GM18508 (cell line): ENCODE results near the gene USH1C.

ENCODE experiments used
- ATAC-seq: cut with Tn5 transposase; IDR thresholded peaks from one replicate; pipeline ENCODE4 v1.9.1; 2021; ENCODE audit warnings: moderate number of reproducible peaks; ENCODE audit not compliant: insufficient read depth, unreplicated experiment

The USH1C gene

GRCh38 chr11:17479284-17480214, 64.7 kb downstream of the USH1C start:
- no peak for ATAC-seq

GRCh38 chr11:17478070-17478469, 66.1 kb downstream of the USH1C start:
- ATAC-seq, result no peak

- no peak for ATAC-seq
These were observed 66.9 kb downstream of the USH1C start for GRCh38 chr11:17477361-17477760.

- ATAC-seq, result no peak
These were observed 67.2 kb downstream of the USH1C start for GRCh38 chr11:17477084-17477333.

DNA sequence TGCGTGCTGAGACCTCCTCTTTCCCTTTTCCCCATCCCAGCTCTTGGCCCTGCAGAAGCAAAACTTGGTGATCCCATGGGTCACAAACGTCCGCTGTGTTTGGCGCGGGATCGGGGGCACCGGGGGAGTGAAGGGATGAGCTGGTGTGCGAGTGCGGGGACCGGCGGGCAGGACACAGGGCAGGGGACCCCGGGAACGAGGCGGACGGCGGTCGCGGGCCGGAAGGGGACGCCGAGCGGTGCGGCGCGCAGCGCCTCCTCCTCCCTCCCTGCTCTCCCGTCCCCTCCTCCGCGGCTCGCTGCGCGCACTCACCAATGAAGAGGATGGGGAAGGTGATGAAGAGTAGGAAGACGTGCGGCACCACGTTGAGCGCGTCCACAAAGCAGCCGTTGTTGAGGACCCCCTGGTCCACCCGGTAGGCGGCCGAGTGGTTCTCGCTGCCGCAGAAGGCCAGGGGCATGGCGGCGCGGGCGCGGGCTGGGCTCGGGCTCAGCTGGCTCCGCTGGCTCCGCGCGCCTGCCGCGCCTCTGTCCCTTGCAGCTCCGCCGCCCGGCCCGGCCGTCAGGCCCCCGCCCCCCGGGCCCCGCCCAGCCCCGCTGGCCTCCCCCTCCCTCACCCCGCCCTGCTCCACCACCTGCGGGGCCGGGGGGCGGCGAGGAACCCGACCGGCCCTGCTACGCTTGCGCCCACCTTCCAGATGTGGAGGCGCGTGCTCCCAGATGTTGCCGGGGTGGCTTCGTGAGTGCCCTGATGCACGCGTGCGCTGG, 67.7 kb downstream of the USH1C start, which contains the start of gene ABCC8:
Gene ABCC8, minus strand, starts transcription at position 529 of the 767 bp plus-strand sequence. Its CDS starts 69 bp downstream, at position 460.
- no peak for ATAC-seq

GRCh38 chr11:17475666-17476316, 68.4 kb downstream of the USH1C start:
- ATAC-seq, result no peak

DNA sequence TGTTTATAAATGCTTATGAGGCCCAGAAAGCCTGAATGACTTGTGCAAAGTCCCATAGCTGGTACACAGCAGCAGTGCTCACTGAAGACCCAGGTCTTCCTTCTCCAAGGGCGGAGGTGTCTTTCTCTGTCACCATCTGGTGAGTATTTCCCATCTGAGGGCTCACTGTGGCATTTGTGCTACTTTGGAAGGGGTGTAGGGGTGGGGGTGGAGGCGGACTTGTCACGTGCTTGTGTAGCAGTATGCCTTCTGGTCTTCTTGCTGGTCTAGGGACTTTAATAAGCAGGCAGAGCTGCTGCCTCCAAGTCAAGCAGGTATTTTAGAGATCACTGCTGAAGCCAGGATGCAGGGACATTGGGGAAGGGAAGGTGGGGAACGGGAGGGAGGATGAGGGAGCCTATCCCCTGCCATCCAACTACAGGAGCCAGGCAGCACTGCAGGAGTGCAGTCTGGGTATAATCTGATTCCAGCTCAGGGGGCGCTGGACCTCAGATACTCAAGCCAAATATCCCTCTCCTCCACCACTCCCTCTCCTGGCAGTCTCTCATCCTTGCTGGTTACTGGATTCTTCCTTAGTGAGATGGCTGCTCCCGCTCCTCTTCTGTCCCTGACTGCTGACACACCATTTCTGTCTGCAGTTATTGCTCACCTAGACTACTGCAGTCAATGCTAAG, 71.0 kb downstream of the USH1C start:
- no peak for ATAC-seq

GRCh38 chr11:17472467-17472866, 71.7 kb downstream of the USH1C start:
- ATAC-seq, result no peak

DNA sequence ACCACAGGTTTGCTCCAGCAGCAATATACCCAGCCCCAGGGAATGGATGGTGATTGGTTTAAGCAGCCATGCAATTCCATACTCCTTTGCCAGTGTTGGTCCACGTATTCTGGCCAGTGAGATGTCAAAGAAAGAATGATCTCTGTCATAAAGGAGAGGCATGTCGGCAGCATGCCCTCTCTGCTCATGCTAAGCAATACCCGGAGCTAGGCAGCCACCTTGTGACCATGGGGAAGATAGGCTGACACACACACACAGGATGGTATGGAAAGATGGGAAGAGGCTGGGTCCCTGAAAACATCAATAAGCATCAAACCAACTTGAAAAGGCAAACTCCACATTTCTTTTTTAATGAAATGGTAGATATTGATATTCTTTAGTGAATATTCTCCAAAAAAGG, 72.7 kb downstream of the USH1C start:
- no peak for ATAC-seq

DNA sequence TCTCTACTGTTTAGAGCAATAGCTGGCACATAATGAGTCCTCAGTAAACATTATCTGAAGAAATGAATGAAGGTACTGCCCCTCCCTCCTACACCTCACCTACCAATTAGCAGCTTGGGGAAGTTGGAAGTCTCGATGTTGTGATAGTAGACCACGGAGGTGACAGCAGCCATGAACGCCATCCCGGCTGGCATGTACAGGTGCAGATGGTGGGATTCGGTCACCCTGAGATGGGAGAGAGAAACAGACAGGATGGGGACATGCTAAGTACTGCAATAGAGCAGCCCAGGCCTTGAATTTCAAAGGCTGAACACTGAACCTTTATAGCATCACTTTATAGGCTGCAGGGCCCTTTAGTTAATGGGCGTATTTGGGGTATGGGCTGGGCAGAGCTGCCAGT, 74.2 kb downstream of the USH1C start:
- no peak for ATAC-seq

GRCh38 chr11:17468122-17468521, 76.1 kb downstream of the USH1C start:
- no peak for ATAC-seq

- no peak for ATAC-seq
These were observed 80.6 kb downstream of the USH1C start for GRCh38 chr11:17463546-17464174.

DNA sequence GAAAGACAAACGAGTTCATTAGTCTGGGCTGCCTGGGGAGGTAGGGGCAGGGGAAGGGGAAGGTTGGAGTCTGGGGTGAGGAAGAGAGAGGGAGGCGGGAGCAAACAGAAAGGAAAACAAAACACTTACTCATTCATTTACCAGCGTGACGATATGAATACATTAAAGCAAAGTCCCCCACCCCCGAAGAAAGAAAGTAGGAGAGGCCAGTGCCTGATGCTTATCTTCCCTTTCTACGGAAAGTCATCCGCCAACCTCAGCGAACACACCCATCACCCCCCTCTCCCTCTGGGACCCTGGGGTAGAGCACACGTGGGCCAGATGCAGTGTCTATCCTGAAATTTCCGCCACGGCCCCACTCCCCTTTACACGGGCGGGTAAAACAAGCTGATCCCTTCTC, 81.3 kb downstream of the USH1C start:
- no peak for ATAC-seq

DNA sequence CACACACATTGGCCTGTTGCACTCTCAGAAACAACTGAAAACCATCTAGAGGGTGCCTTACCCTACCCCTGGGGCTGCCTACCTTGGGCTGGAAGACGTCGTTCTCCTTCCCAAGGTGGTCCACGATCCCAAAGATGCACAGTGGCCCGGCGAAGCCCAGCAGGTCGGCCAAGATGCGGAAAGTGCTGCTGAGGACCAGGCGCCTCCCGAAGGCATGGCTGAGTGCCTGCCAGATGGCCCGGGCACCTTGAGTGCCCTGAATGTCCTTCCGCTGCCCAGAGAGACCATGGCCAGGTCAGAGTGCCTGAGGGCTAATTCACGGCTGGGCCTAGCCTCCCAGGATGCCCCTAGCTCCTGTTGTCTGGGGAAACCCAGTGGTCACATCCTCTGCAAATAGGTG, 83.8 kb downstream of the USH1C start:
- ATAC-seq, result no peak

GRCh38 chr11:17459236-17459896, 84.8 kb downstream of the USH1C start:
- no peak for ATAC-seq

- no peak for ATAC-seq
These were observed 85.9 kb downstream of the USH1C start for GRCh38 chr11:17458268-17458667.

- ATAC-seq, result no peak
These were observed 86.6 kb downstream of the USH1C start for GRCh38 chr11:17457396-17458173.

DNA sequence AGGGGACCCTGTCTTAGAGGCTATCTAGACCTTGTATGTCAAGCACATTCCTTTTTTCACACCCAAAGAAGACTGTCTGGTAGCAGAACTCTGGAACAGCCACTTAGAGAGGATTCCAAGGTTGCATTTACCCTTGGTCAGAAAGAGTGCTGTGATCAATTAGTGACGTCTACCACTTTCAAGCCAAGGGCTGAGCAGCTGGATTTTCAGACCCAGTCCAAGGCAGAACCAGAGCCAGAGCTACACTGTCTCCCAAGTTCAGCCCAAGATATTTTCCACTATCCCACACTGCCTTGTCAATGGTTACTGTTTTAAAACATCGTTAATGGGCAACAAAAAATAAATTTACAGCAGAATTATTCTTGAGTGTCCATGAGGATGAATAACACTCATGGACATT, 91.5 kb downstream of the USH1C start:
- no peak for ATAC-seq

DNA sequence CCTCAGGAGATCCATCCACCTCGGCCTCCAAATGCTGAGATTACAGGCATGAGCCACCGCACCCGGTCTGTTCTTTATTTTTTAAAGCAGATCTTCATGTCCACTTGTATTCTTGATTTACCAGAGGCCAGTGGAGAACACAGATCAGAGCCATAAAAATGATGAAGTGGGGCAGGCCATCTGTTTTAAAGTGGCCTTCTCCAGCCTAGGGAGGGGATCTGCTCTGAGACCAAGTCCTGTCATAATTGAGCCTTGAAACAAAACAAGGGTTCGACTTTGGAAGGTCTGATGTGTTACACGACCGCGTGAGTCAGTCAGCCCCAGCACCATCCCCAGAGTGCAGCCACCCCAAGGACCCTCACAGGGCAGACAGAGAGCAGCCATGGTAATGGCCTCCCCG, 95.1 kb downstream of the USH1C start:
- no peak for ATAC-seq
